B cell (primary cell): ENCODE measurements around the gene ARHGAP33. TPM values are rescaled to one million over a fixed set of nuclear protein-coding genes. Genes with fewer than 3 reads are reported as not detected.

Source experiments
- ATAC-seq: fragments of 200-7000 bp; cut with Tn5 transposase; one replicate; pipeline ENCODE4 v1.10.0; 2021; ENCODE audit warnings: low read depth, mild to moderate bottlenecking, moderate number of reproducible peaks, moderate library complexity
- CTCF ChIA-PET: fragments of 350-600 bp; sonication (Branson Sonifier 250); formaldehyde crosslinking; loops from one replicate; lab custom pipeline; 2021; ENCODE audit warnings: antibody characterized with exemption, inconsistent platforms; lab: Charles Lee
- POLR2A ChIA-PET: fragments of 350-600 bp; sonication (Branson Sonifier 250); formaldehyde crosslinking; loops from one replicate; lab custom pipeline; 2021; ENCODE audit warnings: antibody characterized with exemption; lab: Charles Lee
- DNase-seq: peaks from one replicate; pipeline ENCODE4 v3.0.0; 2013
- H2AFZ ChIP-seq: 2 replicates; pipeline ENCODE4 v1.6.1; 2012; ENCODE audit warnings: mild to moderate bottlenecking, low read depth, low read length; ENCODE audit not compliant: insufficient read depth, poor library complexity, severe bottlenecking
- H3K27ac ChIP-seq, 2 donors: 1 replicate in 1 of 2; 2 replicates in 1 of 2; pipeline ENCODE4 v1.5.1; 2012 to 2013; ENCODE audit warnings: low read length in 2 of 2, mild to moderate bottlenecking in 2 of 2, moderate library complexity in 1 of 2
- H3K27me3 ChIP-seq, 4 experiments: fragments of 200-600 bp in 1 of 4; sonication (generic) in 1 of 4; replicated peaks in 1 of 4; 1 replicate in 2 of 4; 2 replicates in 2 of 4; pipeline versions ENCODE4 v1.6.1 to v1.7.0; 2013 to 2016; ENCODE audit warnings: low read length in 3 of 4, mild to moderate bottlenecking in 2 of 4, mixed read lengths in 1 of 4, moderate library complexity in 1 of 4; ENCODE audit not compliant: insufficient read depth in 4 of 4, control insufficient read depth in 3 of 4; ENCODE audit errors: control extremely low read depth in 1 of 4
- H3K36me3 ChIP-seq, 2 experiments: replicated peaks in 1 of 2; 1 replicate in 1 of 2; 2 replicates in 1 of 2; pipeline versions ENCODE4 v1.6.1 to v1.7.1; 2013; ENCODE audit warnings: low read length in 1 of 2; ENCODE audit not compliant: insufficient read depth in 2 of 2, control insufficient read depth in 1 of 2; ENCODE audit errors: control extremely low read depth in 1 of 2, extremely low read depth in 1 of 2
- H3K4me1 ChIP-seq, 2 donors: fragments of 200-600 bp in 1 of 2; sonication (generic) in 1 of 2; 1 replicate in 1 of 2; 2 replicates in 1 of 2; pipeline versions ENCODE4 v1.5.1 to v1.6.1; 2013 to 2017; ENCODE audit warnings: low read length in 2 of 2; ENCODE audit not compliant: control insufficient read depth in 2 of 2, insufficient read depth in 2 of 2
- H3K4me2 ChIP-seq: replicated peaks from 2 replicates; pipeline ENCODE3; 2012; ENCODE audit warnings: mild to moderate bottlenecking, low read depth, low read length; ENCODE audit not compliant: poor library complexity, severe bottlenecking
- H3K4me3 ChIP-seq, 5 experiments: fragments of 200-600 bp in 1 of 5; sonication (generic) in 1 of 5; 1 replicate in 3 of 5; 2 replicates in 2 of 5; pipeline versions ENCODE4 v1.5.1 to v1.7.0; 2011 to 2016; ENCODE audit warnings: low read length in 4 of 5, mild to moderate bottlenecking in 4 of 5, low read depth in 2 of 5, control low read depth in 1 of 5, moderate library complexity in 1 of 5; ENCODE audit not compliant: insufficient read depth in 1 of 5; ENCODE audit errors: control extremely low read depth in 1 of 5, extremely low read depth in 1 of 5
- H3K79me2 ChIP-seq: fragments of 200-600 bp; sonication (generic); one replicate; pipeline ENCODE4 v1.6.0; 2016; ENCODE audit warnings: low read length; ENCODE audit not compliant: control insufficient read depth, insufficient read depth
- H3K9ac ChIP-seq: fragments of 200-600 bp; sonication (generic); 2 replicates; pipeline ENCODE4 v1.6.1; 2017; ENCODE audit warnings: mild to moderate bottlenecking, low read length, moderate library complexity
- H3K9me3 ChIP-seq, 3 donors: one replicate each; pipeline versions ENCODE4 v1.6.1 to v1.7.1; 2013; ENCODE audit warnings: low read length in 2 of 3; ENCODE audit not compliant: control insufficient read depth in 2 of 3, insufficient read depth in 1 of 3; ENCODE audit errors: control extremely low read depth in 1 of 3
- H4K20me1 ChIP-seq: 2 replicates; pipeline ENCODE4 v1.6.0; 2012; ENCODE audit warnings: mild to moderate bottlenecking, low read length; ENCODE audit not compliant: insufficient read depth, control insufficient read depth, poor library complexity, severe bottlenecking
- H3K27ac Mint-ChIP-seq: one replicate; pipeline ENCODE4 v1.8.0; 2021; ENCODE audit warnings: mixed read lengths
- H3K27me3 Mint-ChIP-seq: one replicate; pipeline ENCODE4 v1.8.0; 2021; ENCODE audit warnings: mixed read lengths
- H3K4me1 Mint-ChIP-seq: one replicate; pipeline ENCODE4 v1.8.0; 2021; ENCODE audit warnings: mixed read lengths
- H3K4me3 Mint-ChIP-seq: one replicate; pipeline ENCODE4 v1.8.0; 2021; ENCODE audit warnings: mixed read lengths
- H3K9me3 Mint-ChIP-seq: one replicate; pipeline ENCODE4 v1.8.0; 2022; ENCODE audit warnings: mixed read lengths; ENCODE audit not compliant: insufficient read depth
- CTCF ChIP-seq: fragments of 200-600 bp; IDR thresholded peaks from one replicate; pipeline ENCODE4 v1.8.0; 2022; ENCODE audit warnings: antibody characterized with exemption, mild to moderate bottlenecking
- EZH2 ChIP-seq: IDR thresholded peaks from 2 replicates; pipeline ENCODE4 v1.6.1; 2012; ENCODE audit warnings: borderline replicate concordance, low read depth, mild to moderate bottlenecking, moderate library complexity, low read length; ENCODE audit not compliant: insufficient read depth, poor library complexity, severe bottlenecking
- WGBS: methylation state at CpG from one replicate; pipeline ENCODE4 v1.1.5; 2013; ENCODE audit warnings: missing lambda C conversion rate; ENCODE audit not compliant: insufficient coverage; 5-methylcytosine and 5-hydroxymethylcytosine counted together
- intact Hi-C: fragments of 100-400 bp; cut with micrococcal nuclease; formaldehyde crosslinking; loops from one replicate; pipeline ENCODE4 v1.10.0; 2022
- polyA plus RNA-seq: library from polyadenylated mRNA; depleted of rRNA; stranded (reverse); fragments of >200 nt; gene quantifications from 2 replicates; pipeline ENCODE4 v1.2.3, GENCODE V29; 2012
- total RNA-seq, 2 donors: library from RNA; stranded (reverse); fragments of 120-200 nt in 1 of 2; gene quantifications; 1 replicate in 1 of 2; 2 replicates in 1 of 2; pipeline versions ENCODE4 v1.2.3 to v1.2.4, GENCODE V29; 2013 to 2022

ARHGAP33 gene
- total and polyA plus RNA-seq, 2 donors (not counting 1 experiment from before 2014, with no cell fraction given), result 18.2 to 27.8 TPM

GRCh38 chr19:35801828-35802227 lies 26.5 kb downstream of the ARHGAP33 start:
- H4K20me1 ChIP-seq, result no peaks in the 10 kb centered on the region
- H3K27ac Mint-ChIP-seq, result no peak overlapping the region
- TF ChIP-seq EZH2 (no peak), CTCF (no peak)
- H3K4me3 ChIP-seq, result no peak overlapping the region
- no peaks in the 10 kb centered on the region for H3K79me2 ChIP-seq
- H3K36me3 ChIP-seq, result no peaks in the 10 kb centered on the region
- H2AFZ ChIP-seq, result no peak overlapping the region
- peaks cover 11% of the 10 kb centered on the region for H3K27me3 Mint-ChIP-seq
- DNase-seq (no peak), ATAC-seq (no peak)
- H3K9ac ChIP-seq, result no peak overlapping the region
- no peak overlapping the region for H3K4me3 Mint-ChIP-seq
- peaks cover 0 to 24% (median 0%) of the 10 kb centered on the region in 3 donors for H3K9me3 ChIP-seq
- peaks cover 16% of the 10 kb centered on the region for H3K4me1 Mint-ChIP-seq
- WGBS, result 88% methylated on average over 1 of the region's 3 CpGs
- H3K27me3 ChIP-seq, result peaks cover 0 to 12% (median under 1%) of the 10 kb centered on the region in 4 experiments
- ChIA-PET POLR2A (no interaction called here), CTCF (no interaction called here)
- H3K4me1 ChIP-seq, result peaks cover 11 to 16% of the 10 kb centered on the region in 2 donors
- no peaks in the 10 kb centered on the region for H3K9me3 Mint-ChIP-seq
- no peak overlapping the region for H3K27ac ChIP-seq
- no peak overlapping the region for H3K4me2 ChIP-seq
- intact Hi-C loops, result no loop called here

GRCh38 chr19:35805526-35806102 lies 30.2 kb downstream of the ARHGAP33 start:
- peaks cover 0 to 24% (median 0%) of the 10 kb centered on the region in 3 donors for H3K9me3 ChIP-seq
- Mint-ChIP-seq H3K27me3 (peaks cover 4% of the 10 kb centered on the region), H3K4me3 (no peak overlapping the region), H3K9me3 (no peaks in the 10 kb centered on the region), H3K27ac (no peak overlapping the region), H3K4me1 (peaks cover 11% of the 10 kb centered on the region)
- H3K79me2 ChIP-seq, result no peaks in the 10 kb centered on the region
- ATAC-seq, result no peak
- ChIA-PET POLR2A (no interaction called here), CTCF (interaction anchor here (0.5 kb wide), 1 partner anchor 746 kb away, joined by 3 read pairs; no protein-coding TSS in a partner anchor)
- no peak overlapping the region for H3K4me3 ChIP-seq
- H3K36me3 ChIP-seq, result no peaks in the 10 kb centered on the region
- peaks cover 11% of the 10 kb centered on the region in 2 donors for H3K4me1 ChIP-seq
- no peaks in the 10 kb centered on the region for H4K20me1 ChIP-seq
- 75% methylated on average over 5 of the region's 5 CpGs for WGBS
- no peak overlapping the region for H2AFZ ChIP-seq
- H3K9ac ChIP-seq, result no peak overlapping the region
- intact Hi-C loops, result no loop called here
- no peak overlapping the region for H3K4me2 ChIP-seq
- no peak overlapping the region for H3K27ac ChIP-seq
- H3K27me3 ChIP-seq, result no peaks in the 10 kb centered on the region
- TF ChIP-seq EZH2 (no peak), CTCF (no peak)
- no peak for DNase-seq
